HL-60 (cell line): ENCODE results near the gene UIMC1.
A peak's percentile ranks its signal among the peaks of the same experiment; 100 is the strongest.

Experiments
- DNase-seq, 2 experiments: peaks; one replicate each; pipeline ENCODE4 v3.0.0-alpha.2; 2010 to 2020; ENCODE audit warnings: low read depth in 1 of 2, low spot score in 1 of 2
- H3K27ac ChIP-seq: fragments of 250-450 bp; sonication (Bioruptor Pico); replicated peaks from 2 replicates; pipeline ENCODE4 v1.5.1; 2020; ENCODE audit warnings: mild to moderate bottlenecking, moderate library complexity
- H3K27me3 ChIP-seq: fragments of 250-450 bp; sonication (Bioruptor Pico); 2 replicates; pipeline ENCODE4 v1.5.1; 2021; ENCODE audit warnings: mild to moderate bottlenecking, moderate library complexity; ENCODE audit not compliant: insufficient read depth, poor library complexity, severe bottlenecking
- H3K4me3 ChIP-seq: replicated peaks from 2 replicates; pipeline ENCODE4 v1.5.1; 2011; ENCODE audit warnings: mild to moderate bottlenecking, control low read depth, low read length; ENCODE audit not compliant: insufficient read depth
- GABPA ChIP-seq: IDR thresholded peaks from 2 replicates; pipeline ENCODE4 v1.6.1; 2012; ENCODE audit warnings: low read depth
- POLR2AphosphoS5 ChIP-seq: IDR thresholded peaks from 2 replicates; pipeline ENCODE4 v1.6.1; 2012; ENCODE audit warnings: low read depth
- SPI1 ChIP-seq: IDR thresholded peaks from 2 replicates; pipeline ENCODE4 v1.6.1; 2012; ENCODE audit warnings: low read depth, mild to moderate bottlenecking, borderline replicate concordance
- TF ChIP-seq, protein P1 (sequence below): IDR thresholded peaks from one replicate; pipeline ENCODE4 v1.5.1; 2011; ENCODE audit warnings: low read length, control low read depth, inconsistent platforms; ENCODE audit not compliant: insufficient read depth
- TF ChIP-seq, protein P2 (sequence below): IDR thresholded peaks from 2 replicates; pipeline ENCODE4 v1.6.1; 2012; ENCODE audit warnings: low read depth; ENCODE audit not compliant: insufficient replicate concordance

Gene UIMC1

DNA sequence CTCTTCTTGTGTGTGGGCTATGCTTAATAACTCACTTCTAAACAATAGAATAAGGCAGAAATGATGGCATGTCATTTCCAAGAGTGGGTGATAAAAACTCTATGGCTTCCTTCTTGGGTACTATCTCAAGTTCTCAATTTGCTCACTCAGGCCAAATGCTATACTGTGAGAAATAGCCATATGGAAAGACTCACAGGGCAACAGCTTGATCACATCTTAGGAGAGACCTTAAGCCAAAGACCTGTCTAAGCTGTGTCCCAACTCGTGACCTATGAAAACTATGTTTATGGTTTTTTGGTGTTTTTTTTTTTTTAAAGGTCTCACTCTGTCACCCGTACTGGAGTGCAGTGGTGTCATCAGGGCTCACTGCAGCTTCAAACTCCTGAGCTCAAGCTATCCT, 2.1 kb upstream of the UIMC1 start:
- Histone ChIP-seq H3K4me3 (no peak overlapping the region), H3K27me3 (no peaks in the 10 kb centered on the region), H3K27ac (no peak overlapping the region)
- no peak for DNase-seq
- TF ChIP-seq SPI1 = no peak
- TF ChIP-seq, protein P1, sequence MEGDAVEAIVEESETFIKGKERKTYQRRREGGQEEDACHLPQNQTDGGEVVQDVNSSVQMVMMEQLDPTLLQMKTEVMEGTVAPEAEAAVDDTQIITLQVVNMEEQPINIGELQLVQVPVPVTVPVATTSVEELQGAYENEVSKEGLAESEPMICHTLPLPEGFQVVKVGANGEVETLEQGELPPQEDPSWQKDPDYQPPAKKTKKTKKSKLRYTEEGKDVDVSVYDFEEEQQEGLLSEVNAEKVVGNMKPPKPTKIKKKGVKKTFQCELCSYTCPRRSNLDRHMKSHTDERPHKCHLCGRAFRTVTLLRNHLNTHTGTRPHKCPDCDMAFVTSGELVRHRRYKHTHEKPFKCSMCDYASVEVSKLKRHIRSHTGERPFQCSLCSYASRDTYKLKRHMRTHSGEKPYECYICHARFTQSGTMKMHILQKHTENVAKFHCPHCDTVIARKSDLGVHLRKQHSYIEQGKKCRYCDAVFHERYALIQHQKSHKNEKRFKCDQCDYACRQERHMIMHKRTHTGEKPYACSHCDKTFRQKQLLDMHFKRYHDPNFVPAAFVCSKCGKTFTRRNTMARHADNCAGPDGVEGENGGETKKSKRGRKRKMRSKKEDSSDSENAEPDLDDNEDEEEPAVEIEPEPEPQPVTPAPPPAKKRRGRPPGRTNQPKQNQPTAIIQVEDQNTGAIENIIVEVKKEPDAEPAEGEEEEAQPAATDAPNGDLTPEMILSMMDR = no peak
- TF ChIP-seq, protein P2, sequence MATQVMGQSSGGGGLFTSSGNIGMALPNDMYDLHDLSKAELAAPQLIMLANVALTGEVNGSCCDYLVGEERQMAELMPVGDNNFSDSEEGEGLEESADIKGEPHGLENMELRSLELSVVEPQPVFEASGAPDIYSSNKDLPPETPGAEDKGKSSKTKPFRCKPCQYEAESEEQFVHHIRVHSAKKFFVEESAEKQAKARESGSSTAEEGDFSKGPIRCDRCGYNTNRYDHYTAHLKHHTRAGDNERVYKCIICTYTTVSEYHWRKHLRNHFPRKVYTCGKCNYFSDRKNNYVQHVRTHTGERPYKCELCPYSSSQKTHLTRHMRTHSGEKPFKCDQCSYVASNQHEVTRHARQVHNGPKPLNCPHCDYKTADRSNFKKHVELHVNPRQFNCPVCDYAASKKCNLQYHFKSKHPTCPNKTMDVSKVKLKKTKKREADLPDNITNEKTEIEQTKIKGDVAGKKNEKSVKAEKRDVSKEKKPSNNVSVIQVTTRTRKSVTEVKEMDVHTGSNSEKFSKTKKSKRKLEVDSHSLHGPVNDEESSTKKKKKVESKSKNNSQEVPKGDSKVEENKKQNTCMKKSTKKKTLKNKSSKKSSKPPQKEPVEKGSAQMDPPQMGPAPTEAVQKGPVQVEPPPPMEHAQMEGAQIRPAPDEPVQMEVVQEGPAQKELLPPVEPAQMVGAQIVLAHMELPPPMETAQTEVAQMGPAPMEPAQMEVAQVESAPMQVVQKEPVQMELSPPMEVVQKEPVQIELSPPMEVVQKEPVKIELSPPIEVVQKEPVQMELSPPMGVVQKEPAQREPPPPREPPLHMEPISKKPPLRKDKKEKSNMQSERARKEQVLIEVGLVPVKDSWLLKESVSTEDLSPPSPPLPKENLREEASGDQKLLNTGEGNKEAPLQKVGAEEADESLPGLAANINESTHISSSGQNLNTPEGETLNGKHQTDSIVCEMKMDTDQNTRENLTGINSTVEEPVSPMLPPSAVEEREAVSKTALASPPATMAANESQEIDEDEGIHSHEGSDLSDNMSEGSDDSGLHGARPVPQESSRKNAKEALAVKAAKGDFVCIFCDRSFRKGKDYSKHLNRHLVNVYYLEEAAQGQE = no peak
- no peak for TF ChIP-seq POLR2AphosphoS5
- no peak for TF ChIP-seq GABPA

DNA sequence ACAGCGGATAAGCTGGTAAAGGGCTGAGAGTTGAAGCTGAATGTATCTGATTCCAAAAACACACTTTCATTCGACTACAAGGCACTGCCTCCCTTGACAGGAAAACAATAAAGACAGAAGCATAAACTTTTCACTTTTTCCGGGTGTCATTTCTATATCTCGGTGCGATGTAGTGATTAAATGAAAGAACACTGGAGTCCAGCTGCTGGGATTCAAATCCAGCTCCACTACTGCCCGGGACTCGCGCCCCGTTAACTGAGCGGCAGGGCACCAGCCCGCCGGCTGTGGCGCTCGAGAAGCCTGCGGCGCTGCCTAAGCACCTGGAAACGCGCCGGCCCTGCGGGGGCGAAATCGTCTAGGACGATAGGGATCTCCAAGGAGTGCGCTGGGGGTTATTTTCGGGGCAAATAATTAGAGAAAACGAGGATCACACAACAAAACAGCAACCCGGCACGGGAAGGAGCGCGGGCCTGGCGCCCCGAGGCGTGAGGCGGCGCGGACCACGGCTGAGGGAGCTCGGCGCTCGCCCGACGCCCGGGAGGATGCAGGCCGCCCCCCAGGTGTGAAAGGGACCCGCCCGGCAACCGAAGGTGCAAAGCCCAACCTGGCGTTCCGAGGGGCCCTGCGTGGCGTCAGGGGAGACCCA, 837 bp downstream of the UIMC1 start:
- peak; percentile 52 to 69 for DNase-seq
- peak overlapping the region; percentile 89 for H3K4me3 ChIP-seq
- no peak for TF ChIP-seq POLR2AphosphoS5
- TF ChIP-seq SPI1 = no peak
- TF ChIP-seq GABPA = 0 out of 2 replicates have a peak, but pooled peaks have one; percentile 14
- TF ChIP-seq, protein P2 = no peak
- TF ChIP-seq, protein P1 = peak; percentile 37
- H3K27ac ChIP-seq = peak overlapping the region; percentile 95
- no peaks in the 10 kb centered on the region for H3K27me3 ChIP-seq

DNA sequence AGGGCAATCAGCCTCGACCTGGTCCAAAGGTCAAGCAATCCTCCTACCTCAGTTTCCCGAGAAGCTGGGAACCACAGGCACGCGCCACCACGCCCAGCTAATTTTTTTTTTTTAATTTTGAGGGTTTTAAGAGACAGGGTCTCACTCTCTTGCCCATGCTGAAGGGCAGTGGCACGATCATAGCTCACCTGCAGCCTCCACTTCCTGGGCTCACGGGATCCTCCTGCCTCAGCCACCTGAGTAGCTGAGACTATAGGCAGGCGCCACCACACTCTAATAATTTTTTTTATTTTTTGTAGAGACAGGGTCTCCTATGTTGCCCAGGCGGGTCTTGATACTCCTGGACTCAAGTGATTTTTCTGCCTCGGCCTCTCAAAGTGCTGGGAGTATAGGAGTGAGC, 1.6 kb downstream of the UIMC1 start:
- TF ChIP-seq, protein P1 = no peak
- TF ChIP-seq, protein P2 = no peak
- TF ChIP-seq POLR2AphosphoS5 (no peak), GABPA (no peak), SPI1 (no peak)
- no peak for DNase-seq
- Histone ChIP-seq H3K27me3 (no peaks in the 10 kb centered on the region), H3K27ac (peak overlapping the region; percentile 95; the same call in 1 of the 2 replicates), H3K4me3 (peak overlapping the region; percentile 89)
